Pancreas (tissue), 10 donors: Measurements from ENCODE around the gene RPRD2. TPM values are rescaled to one million over a fixed set of nuclear protein-coding genes. Genes with fewer than 3 reads are reported as not detected.

Experiments
- ATAC-seq, 4 donors: fragments of 200-7000 bp; cut with Tn5 transposase; one replicate each; pipeline versions ENCODE4 v1.8.0 to v1.9.1; 2020; ENCODE audit warnings: mild to moderate bottlenecking in 4 of 4, moderate library complexity in 4 of 4
- DNase-seq, 6 donors: peaks; one replicate each; pipeline ENCODE4 v3.0.0-alpha.2; 2020
- FAIRE-seq: peaks from 2 replicates; lab custom pipeline; 2012; peaks lifted over from hg19 to GRCh38; lab: Jason Lieb, UNC
- H3K27ac ChIP-seq, 4 donors: fragments of 200-600 bp; sonication (generic); 1 replicate in 3 of 4; 2 replicates in 1 of 4; pipeline versions ENCODE4 v1.5.0 to v1.8.0; 2020
- H3K27me3 ChIP-seq, 4 donors: fragments of 200-600 bp; one replicate each; pipeline ENCODE4 v1.8.0; 2021
- H3K36me3 ChIP-seq, 3 donors: fragments of 200-600 bp; sonication (generic) in 1 of 3; one replicate each; pipeline versions ENCODE4 v1.5.0 to v1.8.0; 2020 to 2021
- H3K4me1 ChIP-seq, 3 donors: fragments of 200-600 bp; one replicate each; pipeline ENCODE4 v1.8.0; 2021
- H3K4me3 ChIP-seq, 4 donors: fragments of 200-600 bp; sonication (generic) in 2 of 4; one replicate each; pipeline versions ENCODE4 v1.5.0 to v1.8.0; 2020 to 2021
- H3K9me3 ChIP-seq, 4 donors: fragments of 200-600 bp; one replicate each; pipeline ENCODE4 v1.8.0; 2021
- CTCF ChIP-seq, 4 donors: fragments of 200-600 bp; sonication (generic) in 3 of 4; IDR thresholded peaks; one replicate each; pipeline versions ENCODE4 v1.5.0 to v1.8.0; 2021; ENCODE audit warnings: antibody characterized with exemption in 4 of 4
- WGBS, 2 donors: extraction: QIAGEN DNeasy Blood & Tissue Kit; methylation state at CpG; one replicate each; pipeline ENCODE4 v1.1.7; 2013; 5-methylcytosine and 5-hydroxymethylcytosine counted together
- intact Hi-C, 3 donors: fragments of 100-400 bp; cut with DNase I; formaldehyde crosslinking; loops; one replicate each; pipeline versions ENCODE4 v1.11.1 to v1.14.2; 2022
- microRNA-seq, 2 donors: library from miRNA; unstranded; fragments of <30 nt; microRNA quantifications; one replicate each; pipeline versions ENCODE4 to v1.1.0, GENCODE V29; 2019 to 2020
- polyA plus RNA-seq, 2 donors: library from polyadenylated mRNA; stranded (reverse); fragments of 200-250 nt; gene quantifications; one replicate each; pipeline ENCODE4 v1.2.3, GENCODE V29; 2013
- total RNA-seq, 6 donors: library from RNA; stranded (reverse); fragmentation: NEBNext Ultra II Directional in 4 of 6; extraction: Animal tissue kit (Norgen Biotek cat#: 25700) in 4 of 6; gene quantifications; one replicate each; pipeline versions ENCODE4 v1.2.1 to v1.2.4, GENCODE V29; 2021 to 2023
- donor health status: healthy with polysubstance abuse.
- donor health status: DM: no; HTN: no; CAD: no; lungs with moderate emphysema.
- donor health status: DM: no; HTN: no; CAD: no.
- donor health status: control.
- donor health status: control.
- donor health status: Bipolar disorder and iron deficiency.
- donor health status: DM: yes; HTN: yes; CAD: no.
- donor health status: DM: no; HTN: no; CAD: no.
- donor health status: DM: no; HTN: no; CAD: no.
- donor health status: DM: yes; HTN: yes; CAD: no.

RPRD2 gene
- total and polyA plus RNA-seq, 8 donors, result 5.2 to 22.3 (median 14.1) TPM

GRCh38 chr1:150516050-150516591, 152.2 kb downstream of the RPRD2 start:
- Histone ChIP-seq H3K4me3 (peak overlapping the region; percentile 33 to 54 (median 46)), H3K27me3 (no peaks in the 10 kb centered on the region), H3K4me1 (peaks cover 0 to 7% (median 4%) of the 10 kb centered on the region in 3 donors), H3K9me3 (no peaks in the 10 kb centered on the region), H3K27ac (peak overlapping the region; percentile 49 to 90 (median 71)), H3K36me3 (no peaks in the 10 kb centered on the region)
- ATAC-seq (peak in 3 of 4 donors; percentile 1 to 15 (median 4)), DNase-seq (no peak), FAIRE-seq (no peak)
- WGBS, 2 donors, result 6 to 8% methylated on average over 19 of the region's 19 CpGs
- intact Hi-C loops, result no loop called here
- TF ChIP-seq CTCF (IDR thresholded peaks at IDR 0.05), result no peak

DNA sequence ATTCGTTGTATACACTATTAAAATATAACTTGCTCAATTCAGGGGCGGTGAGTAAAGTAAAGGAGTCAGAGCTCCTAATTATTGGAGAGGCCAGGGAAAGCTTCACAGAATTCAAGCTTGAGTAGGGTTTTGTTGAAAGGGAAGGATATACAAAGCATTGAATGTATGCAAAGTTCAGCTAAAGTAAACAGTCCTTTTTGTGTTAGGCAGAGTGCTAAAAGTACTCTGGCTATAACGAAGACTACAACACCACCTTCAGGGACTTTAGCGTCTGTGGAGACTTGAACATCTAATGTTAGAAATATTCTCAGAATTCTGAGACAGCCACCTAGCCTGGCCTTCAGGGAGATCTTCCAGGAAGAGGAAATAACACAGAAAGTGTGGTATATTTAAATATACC, 152.7 kb downstream of the RPRD2 start:
- no peaks in the 10 kb centered on the region for H3K9me3 ChIP-seq
- ATAC-seq (no peak), DNase-seq (no peak), FAIRE-seq (no peak)
- 45 to 46% methylated on average over 4 of the region's 4 CpGs for WGBS, 2 donors
- H3K27ac ChIP-seq, result peak overlapping the region in 2 of 4 donors; percentile 80 to 90
- H3K4me1 ChIP-seq, result peaks cover 0 to 7% (median 4%) of the 10 kb centered on the region in 3 donors
- H3K4me3 ChIP-seq, result peak overlapping the region in 2 of 4 donors; percentile 50 to 54
- H3K36me3 ChIP-seq, result no peaks in the 10 kb centered on the region
- H3K27me3 ChIP-seq, result no peaks in the 10 kb centered on the region
- TF ChIP-seq CTCF (IDR thresholded peaks at IDR 0.05), result no peak
- intact Hi-C loops, result no loop called here

- 58 to 69% methylated on average over 1 of the region's 1 CpG for WGBS, 2 donors
- Histone ChIP-seq H3K4me3 (no peak overlapping the region), H3K27ac (no peak overlapping the region), H3K27me3 (no peaks in the 10 kb centered on the region), H3K9me3 (no peaks in the 10 kb centered on the region), H3K4me1 (peaks cover 0 to 2% (median under 1%) of the 10 kb centered on the region in 3 donors), H3K36me3 (no peaks in the 10 kb centered on the region)
- ATAC-seq, result no peak
- TF ChIP-seq CTCF (IDR thresholded peaks at IDR 0.05), result no peak
- no peak for DNase-seq
- intact Hi-C loops, result no loop called here
- no peak for FAIRE-seq
These were observed 157.4 kb downstream of the RPRD2 start for GRCh38 chr1:150521196-150521968.

- WGBS, 2 donors, result 88 to 90% methylated on average over 3 of the region's 3 CpGs
- no peak for FAIRE-seq
- Histone ChIP-seq H3K4me1 (peaks cover 3 to 7% (median 3%) of the 10 kb centered on the region in 3 donors), H3K4me3 (no peak overlapping the region), H3K36me3 (no peaks in the 10 kb centered on the region), H3K27ac (no peak overlapping the region), H3K27me3 (no peaks in the 10 kb centered on the region), H3K9me3 (no peaks in the 10 kb centered on the region)
- no peak for TF ChIP-seq CTCF (IDR thresholded peaks at IDR 0.05)
- intact Hi-C loops, result no loop called here
- DNase-seq, result no peak
- no peak for ATAC-seq
These were observed 161.4 kb downstream of the RPRD2 start for GRCh38 chr1:150525348-150525747.

Small RNA genes within 50 kb of the gene (microRNA-seq; reads per million reads assigned to microRNA genes)
- 0 reads per million in 2 donors for gene MIR6878

Other genes starting within 250 kb of the RPRD2 start
- 10 to 100 TPM in 2 of 6 donors, 1 to 10 TPM in 4; 1.2 to 16.1 (median 3.3) TPM for gene PLEKHO1, start 214.2 kb upstream of the RPRD2 start, total RNA-seq
- 10 to 100 TPM; 10.6 to 12.8 TPM for gene PLEKHO1, start 214.2 kb upstream of the RPRD2 start, polyA plus RNA-seq
- 10 to 100 TPM in 3 of 6 donors, 1 to 10 TPM in 3; 4.8 to 10.7 (median 8.2) TPM for gene ANP32E, start 128.0 kb upstream of the RPRD2 start, total RNA-seq
- gene ANP32E, start 128.0 kb upstream of the RPRD2 start, polyA plus RNA-seq, result 10 to 100 TPM in 1 of 2 donors, 1 to 10 TPM in 1; 7.1 to 15.3 TPM
- gene CA14, start 106.4 kb upstream of the RPRD2 start, total RNA-seq, result under 1 TPM in 1 of 6 donors, not detected in 5; 0.19 TPM
- gene CA14, start 106.4 kb upstream of the RPRD2 start, polyA plus RNA-seq, result under 1 TPM; 0.14 to 0.19 TPM
- gene APH1A, start 95.1 kb upstream of the RPRD2 start, total RNA-seq, result 10 to 100 TPM; 43.8 to 71.2 (median 56.6) TPM
- 10 to 100 TPM; 59.8 to 78.0 TPM for gene APH1A, start 95.1 kb upstream of the RPRD2 start, polyA plus RNA-seq
- 1 to 10 TPM in 4 of 6 donors, under 1 TPM in 2; 0.69 to 4.8 (median 2.0) TPM for gene C1orf54, start 91.4 kb upstream of the RPRD2 start, total RNA-seq
- gene C1orf54, start 91.4 kb upstream of the RPRD2 start, polyA plus RNA-seq, result 1 to 10 TPM; 5.3 to 5.8 TPM
- gene CIART, start 81.6 kb upstream of the RPRD2 start, total RNA-seq, result 1 to 10 TPM in 5 of 6 donors, under 1 TPM in 1; 0.87 to 2.3 (median 1.5) TPM
- gene CIART, start 81.6 kb upstream of the RPRD2 start, polyA plus RNA-seq, result 1 to 10 TPM; 1.7 to 5.6 TPM
- 10 to 100 TPM; 19.6 to 29.1 (median 25.5) TPM for gene MRPS21, start 70.3 kb upstream of the RPRD2 start, total RNA-seq
- 10 to 100 TPM; 66.8 to 70.0 TPM for gene MRPS21, start 70.3 kb upstream of the RPRD2 start, polyA plus RNA-seq
- 10 to 100 TPM; 16.9 to 29.8 (median 20.7) TPM for gene PRPF3, start 42.6 kb upstream of the RPRD2 start, total RNA-seq
- gene PRPF3, start 42.6 kb upstream of the RPRD2 start, polyA plus RNA-seq, result 10 to 100 TPM; 46.0 to 85.4 TPM
- gene TARS2, start 123.3 kb downstream of the RPRD2 start, total RNA-seq, result 10 to 100 TPM in 2 of 6 donors, 1 to 10 TPM in 4; 6.9 to 12.1 (median 8.2) TPM
- 10 to 100 TPM; 11.3 to 13.6 TPM for gene TARS2, start 123.3 kb downstream of the RPRD2 start, polyA plus RNA-seq
- 1 to 10 TPM in 4 of 6 donors, under 1 TPM in 2; 0.63 to 5.6 (median 1.8) TPM for gene ECM1, start 144.0 kb downstream of the RPRD2 start, total RNA-seq
- gene ECM1, start 144.0 kb downstream of the RPRD2 start, polyA plus RNA-seq, result 1 to 10 TPM; 2.6 to 6.1 TPM
- not detected for gene FALEC, start 151.6 kb downstream of the RPRD2 start, total RNA-seq
- gene FALEC, start 151.6 kb downstream of the RPRD2 start, polyA plus RNA-seq, result not detected
- 1 to 10 TPM; 1.3 to 6.2 (median 3.0) TPM for gene ADAMTSL4, start 185.3 kb downstream of the RPRD2 start, total RNA-seq
- gene ADAMTSL4, start 185.3 kb downstream of the RPRD2 start, polyA plus RNA-seq, result 1 to 10 TPM; 3.5 to 8.0 TPM
- 100 to 1,000 TPM in 3 of 6 donors, 10 to 100 TPM in 3; 91.6 to 163 (median 108) TPM for gene MCL1, start 215.5 kb downstream of the RPRD2 start, total RNA-seq
- 10 to 100 TPM; 69.2 to 95.7 TPM for gene MCL1, start 215.5 kb downstream of the RPRD2 start, polyA plus RNA-seq